ENCODE data around the gene DNAH3.
"Not testable (repeated sequence)": the region's sequence is repeated elsewhere in the genome, so short reads cannot be mapped to it uniquely, and the experiment has no call there.

The DNAH3 gene, protein sequence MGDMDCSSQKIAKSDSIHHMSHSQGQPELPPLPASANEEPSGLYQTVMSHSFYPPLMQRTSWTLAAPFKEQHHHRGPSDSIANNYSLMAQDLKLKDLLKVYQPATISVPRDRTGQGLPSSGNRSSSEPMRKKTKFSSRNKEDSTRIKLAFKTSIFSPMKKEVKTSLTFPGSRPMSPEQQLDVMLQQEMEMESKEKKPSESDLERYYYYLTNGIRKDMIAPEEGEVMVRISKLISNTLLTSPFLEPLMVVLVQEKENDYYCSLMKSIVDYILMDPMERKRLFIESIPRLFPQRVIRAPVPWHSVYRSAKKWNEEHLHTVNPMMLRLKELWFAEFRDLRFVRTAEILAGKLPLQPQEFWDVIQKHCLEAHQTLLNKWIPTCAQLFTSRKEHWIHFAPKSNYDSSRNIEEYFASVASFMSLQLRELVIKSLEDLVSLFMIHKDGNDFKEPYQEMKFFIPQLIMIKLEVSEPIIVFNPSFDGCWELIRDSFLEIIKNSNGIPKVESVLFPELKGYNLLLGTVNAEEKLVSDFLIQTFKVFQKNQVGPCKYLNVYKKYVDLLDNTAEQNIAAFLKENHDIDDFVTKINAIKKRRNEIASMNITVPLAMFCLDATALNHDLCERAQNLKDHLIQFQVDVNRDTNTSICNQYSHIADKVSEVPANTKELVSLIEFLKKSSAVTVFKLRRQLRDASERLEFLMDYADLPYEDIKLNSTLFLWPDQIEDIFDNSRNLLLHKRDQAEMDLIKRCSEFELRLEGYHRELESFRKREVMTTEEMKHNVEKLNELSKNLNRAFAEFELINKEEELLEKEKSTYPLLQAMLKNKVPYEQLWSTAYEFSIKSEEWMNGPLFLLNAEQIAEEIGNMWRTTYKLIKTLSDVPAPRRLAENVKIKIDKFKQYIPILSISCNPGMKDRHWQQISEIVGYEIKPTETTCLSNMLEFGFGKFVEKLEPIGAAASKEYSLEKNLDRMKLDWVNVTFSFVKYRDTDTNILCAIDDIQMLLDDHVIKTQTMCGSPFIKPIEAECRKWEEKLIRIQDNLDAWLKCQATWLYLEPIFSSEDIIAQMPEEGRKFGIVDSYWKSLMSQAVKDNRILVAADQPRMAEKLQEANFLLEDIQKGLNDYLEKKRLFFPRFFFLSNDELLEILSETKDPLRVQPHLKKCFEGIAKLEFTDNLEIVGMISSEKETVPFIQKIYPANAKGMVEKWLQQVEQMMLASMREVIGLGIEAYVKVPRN (N-terminal part only)

GRCh38 chr16:21150375-21151001 lies at the start of gene DNAH3:
DNAH3 (minus strand) TSS chr16:21150846; CDS start chr16:21150319, 527 bp downstream.
- Mint-ChIP-seq H3K4me3 (no peak within 1 kb of the TSS), H3K36me3 (no peaks in the 10 kb centered on the region), H3K27me3 (peaks cover 33% of the 10 kb centered on the region), H3K27ac (no peak within 1 kb of the TSS), H3K9me3 (no peaks in the 10 kb centered on the region), H3K4me1 (no peaks in the 10 kb centered on the region)
- CTCF ChIA-PET: interaction anchor here (0.6 kb wide), 1 partner anchor 1050 kb away, joined by 3 read pairs; no protein-coding TSS in a partner anchor
- no peak for DNase-seq

DNA sequence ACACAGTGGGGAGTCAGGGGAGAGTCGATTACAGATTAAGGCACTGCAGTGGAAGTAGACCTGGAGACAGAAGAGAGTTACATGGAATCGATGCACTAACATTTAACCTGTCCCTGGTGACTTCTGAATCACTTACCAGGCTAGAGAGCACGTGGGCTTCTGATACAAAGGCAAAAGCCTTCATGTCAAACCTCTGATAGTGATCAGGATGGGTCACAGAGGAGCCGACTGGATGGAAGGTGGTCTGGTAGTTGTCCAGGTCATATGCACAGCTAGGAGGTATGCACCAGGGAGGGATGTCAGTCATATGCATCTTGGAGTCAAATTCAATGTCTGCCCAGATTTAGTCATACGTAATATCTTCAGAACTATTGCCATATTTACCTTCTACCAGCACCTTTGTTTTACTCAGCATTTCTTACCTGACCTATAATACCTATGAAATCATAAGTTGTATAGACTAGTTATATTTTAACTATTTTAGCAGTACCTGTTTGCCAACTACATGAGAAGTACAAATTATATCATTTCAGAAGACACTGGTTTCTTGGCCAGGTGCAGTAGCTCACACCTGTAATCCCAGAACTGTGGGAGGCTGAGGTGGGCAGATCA lies 49.1 kb upstream of the DNAH3 start:
- peaks cover 30% of the 10 kb centered on the region for H3K27me3 Mint-ChIP-seq
- H3K36me3 Mint-ChIP-seq: no peaks in the 10 kb centered on the region
- no peak for DNase-seq
- no peaks in the 10 kb centered on the region for H3K4me1 Mint-ChIP-seq
- H3K4me3 Mint-ChIP-seq: no peak overlapping the region
- CTCF ChIA-PET: interaction anchor here (1.5 kb wide), 1 partner anchor 11 kb away, joined by 4 read pairs; no protein-coding TSS in a partner anchor
- H3K27ac Mint-ChIP-seq: no peak overlapping the region
- H3K9me3 Mint-ChIP-seq: no peaks in the 10 kb centered on the region

DNA sequence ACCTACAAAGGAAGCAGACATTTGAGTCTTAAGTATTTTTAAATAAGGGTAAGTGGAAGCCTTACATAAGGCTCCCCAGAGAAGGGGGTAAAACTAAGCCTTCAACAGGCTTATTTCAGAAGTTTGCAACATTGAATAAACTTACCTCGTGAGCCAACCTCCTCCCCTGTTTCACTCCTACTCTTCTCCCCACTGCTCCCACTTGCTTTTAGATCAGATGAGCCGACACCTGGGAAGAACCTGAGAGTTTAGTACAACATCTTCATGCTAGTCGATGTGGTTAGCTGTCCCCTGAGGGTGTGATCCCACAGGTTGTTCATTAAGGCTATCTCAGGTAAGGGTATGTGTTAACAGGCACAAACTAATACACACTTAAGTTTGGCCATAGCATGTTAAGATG lies 47.0 kb upstream of the DNAH3 start:
- Mint-ChIP-seq H3K4me3 (no peak overlapping the region), H3K36me3 (no peaks in the 10 kb centered on the region), H3K27ac (no peak overlapping the region), H3K9me3 (no peaks in the 10 kb centered on the region), H3K27me3 (peaks cover 30% of the 10 kb centered on the region), H3K4me1 (no peaks in the 10 kb centered on the region)
- CTCF ChIA-PET: no interaction called here
- no peak for DNase-seq

DNA sequence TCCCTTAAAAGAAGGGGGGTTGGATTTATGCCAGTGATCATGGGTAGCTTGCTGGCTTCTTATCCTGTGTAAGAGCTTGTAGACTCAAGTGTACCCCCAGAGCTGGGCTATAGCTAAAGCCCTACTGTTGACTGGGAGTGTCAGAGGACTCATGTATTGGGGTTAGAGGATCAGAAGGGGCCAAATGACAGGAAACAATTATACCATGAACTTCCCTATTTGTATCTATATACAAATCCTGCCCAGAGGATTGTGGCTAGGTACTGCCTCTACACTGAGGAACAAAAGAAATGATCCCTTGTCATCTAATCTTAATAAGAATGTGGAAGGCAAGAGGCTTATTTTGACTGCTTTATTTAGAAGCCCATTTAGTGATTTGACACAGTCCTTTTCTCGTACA lies 46.5 kb upstream of the DNAH3 start:
- Mint-ChIP-seq H3K4me1 (no peaks in the 10 kb centered on the region), H3K4me3 (no peak overlapping the region), H3K27ac (no peak overlapping the region), H3K27me3 (peaks cover 30% of the 10 kb centered on the region), H3K9me3 (no peaks in the 10 kb centered on the region), H3K36me3 (no peaks in the 10 kb centered on the region)
- CTCF ChIA-PET: interaction anchor here (1.0 kb wide), 1 partner anchor 1121 kb away, joined by 3 read pairs; no protein-coding TSS in a partner anchor
- DNase-seq: no peak

GRCh38 chr16:21195330-21195729 lies 44.7 kb upstream of the DNAH3 start:
- H3K27me3 Mint-ChIP-seq: peaks cover 22% of the 10 kb centered on the region
- CTCF ChIA-PET, DNase-seq, H3K36me3 Mint-ChIP-seq, H3K4me3 Mint-ChIP-seq, H3K4me1 Mint-ChIP-seq, H3K27ac Mint-ChIP-seq, H3K9me3 Mint-ChIP-seq: not testable (repeated sequence)

DNA sequence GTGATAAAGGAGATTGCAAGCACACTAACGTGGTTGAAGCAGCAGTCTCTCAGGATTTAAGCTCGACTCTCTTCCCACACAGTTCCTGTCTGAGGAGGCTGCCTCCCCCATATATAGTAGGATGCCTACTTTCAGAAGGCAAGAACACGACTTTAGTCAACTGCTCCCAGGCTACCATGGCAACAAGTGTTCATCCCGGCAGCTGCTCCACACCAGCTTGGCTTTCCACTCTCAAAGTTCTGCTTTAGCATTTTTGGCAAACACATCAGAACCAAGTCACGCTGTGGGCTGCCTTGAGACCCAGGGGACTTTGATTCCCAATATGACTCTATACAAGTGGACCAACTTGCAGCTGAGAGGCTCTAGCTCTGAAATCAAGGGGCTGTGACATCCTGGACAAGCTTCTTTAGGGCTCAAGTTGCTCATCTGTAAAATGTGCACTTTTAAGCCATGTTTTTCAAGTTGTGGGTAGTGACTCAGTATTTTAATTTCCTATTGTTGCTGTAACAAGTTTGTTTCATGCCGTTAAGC lies 44.2 kb upstream of the DNAH3 start:
- no peaks in the 10 kb centered on the region for H3K9me3 Mint-ChIP-seq
- no peak for DNase-seq
- H3K4me3 Mint-ChIP-seq: no peak overlapping the region
- H3K36me3 Mint-ChIP-seq: no peaks in the 10 kb centered on the region
- no peak overlapping the region for H3K27ac Mint-ChIP-seq
- H3K4me1 Mint-ChIP-seq: no peaks in the 10 kb centered on the region
- H3K27me3 Mint-ChIP-seq: peaks cover 22% of the 10 kb centered on the region
- CTCF ChIA-PET: no interaction called here

- DNase-seq: no peak
- no peaks in the 10 kb centered on the region for H3K9me3 Mint-ChIP-seq
Measured at GRCh38 chr16:21192991-21193390, 42.3 kb upstream of the DNAH3 start.

GRCh38 chr16:21190599-21190998 lies 40.0 kb upstream of the DNAH3 start:
- Mint-ChIP-seq H3K4me1 (peaks cover 5% of the 10 kb centered on the region), H3K4me3 (no peak overlapping the region), H3K27me3 (peaks cover 12% of the 10 kb centered on the region), H3K36me3 (no peaks in the 10 kb centered on the region), H3K9me3 (no peaks in the 10 kb centered on the region), H3K27ac (no peak overlapping the region)
- no peak for DNase-seq
- CTCF ChIA-PET: no interaction called here

More at GRCh38 chr16:21192991-21193390, 42.3 kb upstream of the DNAH3 start:
- H3K27me3 Mint-ChIP-seq: peaks cover 19% of the 10 kb centered on the region
- no peaks in the 10 kb centered on the region for H3K36me3 Mint-ChIP-seq
- no peak overlapping the region for H3K4me3 Mint-ChIP-seq
- no peak overlapping the region for H3K27ac Mint-ChIP-seq
- CTCF ChIA-PET: no interaction called here
- peaks cover 5% of the 10 kb centered on the region for H3K4me1 Mint-ChIP-seq

DNA sequence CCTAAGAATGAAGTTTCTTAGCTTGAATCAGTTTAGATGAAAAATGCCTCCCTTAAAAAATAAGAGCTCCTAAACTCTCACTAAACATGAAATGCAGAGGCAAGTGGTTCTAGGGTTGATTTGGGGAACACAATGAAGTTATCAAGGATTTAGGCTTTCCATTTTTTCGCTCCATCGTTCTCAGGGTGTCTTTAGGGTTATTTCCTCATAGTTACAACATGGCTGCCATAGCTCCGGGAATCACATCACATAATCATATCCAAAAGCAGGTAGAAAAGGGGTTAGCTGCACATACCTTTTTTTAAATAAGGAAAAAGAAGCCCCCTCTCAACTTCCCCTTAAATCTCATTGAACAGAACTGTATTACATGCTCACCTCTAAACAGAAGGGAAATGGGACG lies 39.4 kb upstream of the DNAH3 start:
- H3K9me3 Mint-ChIP-seq: no peaks in the 10 kb centered on the region
- H3K27ac Mint-ChIP-seq: no peak overlapping the region
- CTCF ChIA-PET: interaction anchor here (0.7 to 2.6 kb wide), 4 partner anchors 112 to 1128 kb away, joined by 3 to 23 read pairs (median 7); no protein-coding TSS in a partner anchor
- peaks cover 5% of the 10 kb centered on the region for H3K4me1 Mint-ChIP-seq
- peaks cover 8% of the 10 kb centered on the region for H3K27me3 Mint-ChIP-seq
- H3K4me3 Mint-ChIP-seq: no peak overlapping the region
- DNase-seq: no peak
- H3K36me3 Mint-ChIP-seq: no peaks in the 10 kb centered on the region

DNA sequence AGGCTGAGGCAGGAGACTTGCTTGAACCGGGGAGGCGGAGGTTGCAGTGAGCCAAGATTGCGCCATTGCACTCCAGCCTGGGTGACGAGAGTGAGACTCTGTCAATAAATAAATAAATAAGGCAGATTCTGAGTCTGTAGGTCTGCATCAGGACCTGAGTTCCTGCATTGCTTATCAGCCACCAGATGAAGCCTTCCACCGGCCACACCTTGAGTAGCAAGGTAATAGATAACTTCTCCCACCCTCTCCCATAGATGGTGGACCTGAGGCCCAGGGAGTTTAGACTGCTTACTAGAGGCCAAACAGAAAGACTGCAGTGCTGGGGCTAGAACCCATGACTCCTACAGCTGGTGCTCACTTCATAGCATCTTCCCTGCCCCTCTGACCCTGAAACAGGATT lies 38.7 kb upstream of the DNAH3 start:
- peaks cover 5% of the 10 kb centered on the region for H3K27me3 Mint-ChIP-seq
- H3K27ac Mint-ChIP-seq: no peak overlapping the region
- H3K9me3 Mint-ChIP-seq: no peaks in the 10 kb centered on the region
- H3K36me3 Mint-ChIP-seq: no peaks in the 10 kb centered on the region
- peaks cover 5% of the 10 kb centered on the region for H3K4me1 Mint-ChIP-seq
- DNase-seq: no peak
- CTCF ChIA-PET: interaction anchor here (0.7 to 2.6 kb wide), 12 partner anchors 10 to 1148 kb away, joined by 3 to 23 read pairs (median 4); partner anchors contain the start of gene CRYM
- no peak overlapping the region for H3K4me3 Mint-ChIP-seq

DNA sequence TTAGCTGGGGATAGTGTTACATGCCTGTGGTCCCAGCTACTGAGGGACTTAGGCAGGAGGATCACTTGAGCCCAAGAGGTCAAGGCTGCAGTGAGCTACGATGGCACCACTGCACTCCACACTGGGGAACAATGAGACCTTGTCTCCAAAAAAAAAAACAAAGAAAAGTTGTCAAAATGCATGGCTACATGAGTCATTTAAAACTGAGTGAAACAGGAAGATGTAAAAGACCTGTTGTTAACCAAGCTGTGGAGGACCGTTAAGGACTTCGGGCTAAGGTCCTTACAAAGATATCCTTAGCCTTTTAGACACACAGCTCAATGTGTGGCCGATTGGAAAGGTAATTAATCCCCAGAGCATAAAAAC lies 35.7 kb upstream of the DNAH3 start:
- peaks cover 7% of the 10 kb centered on the region for H3K36me3 Mint-ChIP-seq
- no peak for DNase-seq
- H3K9me3 Mint-ChIP-seq: no peaks in the 10 kb centered on the region
- peaks cover 5% of the 10 kb centered on the region for H3K27me3 Mint-ChIP-seq
- no peak overlapping the region for H3K4me3 Mint-ChIP-seq
- CTCF ChIA-PET: interaction anchor here (0.7 to 2.0 kb wide), 4 partner anchors 114 to 1135 kb away, joined by 3 to 8 read pairs (median 4); no protein-coding TSS in a partner anchor
- peaks cover 5% of the 10 kb centered on the region for H3K4me1 Mint-ChIP-seq
- H3K27ac Mint-ChIP-seq: no peak overlapping the region

- H3K27me3 Mint-ChIP-seq: peaks cover 5% of the 10 kb centered on the region
- peaks cover 5% of the 10 kb centered on the region for H3K4me1 Mint-ChIP-seq
- no peaks in the 10 kb centered on the region for H3K9me3 Mint-ChIP-seq
- CTCF ChIA-PET: interaction anchor here (0.7 to 2.0 kb wide), 4 partner anchors 115 to 1136 kb away, joined by 3 to 8 read pairs (median 4); no protein-coding TSS in a partner anchor
- no peak overlapping the region for H3K4me3 Mint-ChIP-seq
- no peak for DNase-seq
- no peak overlapping the region for H3K27ac Mint-ChIP-seq
- peaks cover 12% of the 10 kb centered on the region for H3K36me3 Mint-ChIP-seq
Measured at GRCh38 chr16:21185659-21186325, 35.1 kb upstream of the DNAH3 start.
